Gastroesophageal sphincter (tissue), 4 donors: Measurements from ENCODE around the gene RUSC1. TPM values are rescaled to one million over a fixed set of nuclear protein-coding genes. Genes with fewer than 3 reads are reported as not detected.

Experiments
- ATAC-seq: fragments of 150-250 bp; one replicate; pipeline ENCODE4 v1.9.1; 2016; ENCODE audit warnings: mild to moderate bottlenecking, moderate library complexity
- H3K27ac ChIP-seq, 4 donors: fragments of 200-600 bp; sonication (generic) in 3 of 4; 1 replicate in 3 of 4; 2 replicates in 1 of 4; pipeline ENCODE4 v1.5.1; 2016 to 2019
- H3K27me3 ChIP-seq: fragments of 200-600 bp; sonication (generic); one replicate; pipeline ENCODE4 v1.5.1; 2019
- H3K36me3 ChIP-seq, 2 donors: fragments of 200-600 bp; sonication (generic); one replicate each; pipeline ENCODE4 v1.5.1; 2019; ENCODE audit warnings: control low read depth in 1 of 2
- H3K4me1 ChIP-seq, 3 donors: fragments of 200-600 bp; sonication (generic); 1 replicate in 2 of 3; 2 replicates in 1 of 3; pipeline ENCODE4 v1.5.1; 2016 to 2019; ENCODE audit warnings: control low read depth in 2 of 3
- H3K4me3 ChIP-seq, 2 donors: fragments of 200-600 bp; sonication (generic); one replicate each; pipeline ENCODE4 v1.5.1; 2019; ENCODE audit warnings: mild to moderate bottlenecking in 1 of 2, moderate library complexity in 1 of 2
- H3K9me3 ChIP-seq, 3 donors: fragments of 200-600 bp; sonication (generic); one replicate each; pipeline ENCODE4 v1.5.1; 2017 to 2019; ENCODE audit warnings: control low read depth in 2 of 3
- EP300 ChIP-seq: sonication (generic); formaldehyde crosslinking; IDR thresholded peaks from one replicate; pipeline ENCODE4 v1.6.1; 2017; ENCODE audit warnings: antibody characterized with exemption, mild to moderate bottlenecking
- POLR2A ChIP-seq, 2 donors: fragments of 450-650 bp; IDR thresholded peaks; one replicate each; pipeline ENCODE4 v1.6.1; 2017; ENCODE audit warnings: antibody characterized with exemption in 2 of 2, mild to moderate bottlenecking in 2 of 2, moderate library complexity in 1 of 2
- POLR2AphosphoS5 ChIP-seq: sonication (generic); formaldehyde crosslinking; IDR thresholded peaks from one replicate; pipeline ENCODE4 v1.6.1; 2017; ENCODE audit warnings: antibody characterized with exemption
- WGBS, 2 donors: methylation state at CpG; one replicate each; pipeline ENCODE4 v1.1.5; 2018; ENCODE audit warnings: low coverage in 1 of 2; 5-methylcytosine and 5-hydroxymethylcytosine counted together
- total RNA-seq, 4 donors: library from RNA; depleted of rRNA; stranded (reverse); fragments of >200 nt; gene quantifications; one replicate each; pipeline ENCODE4 v1.1.0, GENCODE V29; 2016
- TF ChIP-seq, protein P1 (sequence below), 4 experiments: fragments of 200-600 bp in 2 of 4; fragments of 450-650 bp in 2 of 4; sonication (generic) in 1 of 4; IDR thresholded peaks; one replicate each; pipeline ENCODE4 v1.5.1; 2017 to 2019; ENCODE audit warnings: antibody characterized with exemption in 4 of 4, mild to moderate bottlenecking in 2 of 4, moderate library complexity in 2 of 4

Gene RUSC1, protein sequence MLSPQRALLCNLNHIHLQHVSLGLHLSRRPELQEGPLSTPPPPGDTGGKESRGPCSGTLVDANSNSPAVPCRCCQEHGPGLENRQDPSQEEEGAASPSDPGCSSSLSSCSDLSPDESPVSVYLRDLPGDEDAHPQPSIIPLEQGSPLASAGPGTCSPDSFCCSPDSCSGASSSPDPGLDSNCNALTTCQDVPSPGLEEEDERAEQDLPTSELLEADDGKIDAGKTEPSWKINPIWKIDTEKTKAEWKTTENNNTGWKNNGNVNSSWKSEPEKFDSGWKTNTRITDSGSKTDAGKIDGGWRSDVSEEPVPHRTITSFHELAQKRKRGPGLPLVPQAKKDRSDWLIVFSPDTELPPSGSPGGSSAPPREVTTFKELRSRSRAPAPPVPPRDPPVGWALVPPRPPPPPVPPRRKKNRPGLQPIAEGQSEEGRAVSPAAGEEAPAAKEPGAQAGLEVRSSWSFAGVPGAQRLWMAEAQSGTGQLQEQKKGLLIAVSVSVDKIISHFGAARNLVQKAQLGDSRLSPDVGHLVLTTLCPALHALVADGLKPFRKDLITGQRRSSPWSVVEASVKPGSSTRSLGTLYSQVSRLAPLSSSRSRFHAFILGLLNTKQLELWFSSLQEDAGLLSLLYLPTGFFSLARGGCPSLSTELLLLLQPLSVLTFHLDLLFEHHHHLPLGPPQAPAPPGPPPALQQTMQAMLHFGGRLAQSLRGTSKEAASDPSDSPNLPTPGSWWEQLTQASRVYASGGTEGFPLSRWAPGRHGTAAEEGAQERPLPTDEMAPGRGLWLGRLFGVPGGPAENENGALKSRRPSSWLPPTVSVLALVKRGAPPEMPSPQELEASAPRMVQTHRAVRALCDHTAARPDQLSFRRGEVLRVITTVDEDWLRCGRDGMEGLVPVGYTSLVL
- total RNA-seq, result 10 to 100 TPM; 10.8 to 34.2 (median 24.4) TPM

DNA sequence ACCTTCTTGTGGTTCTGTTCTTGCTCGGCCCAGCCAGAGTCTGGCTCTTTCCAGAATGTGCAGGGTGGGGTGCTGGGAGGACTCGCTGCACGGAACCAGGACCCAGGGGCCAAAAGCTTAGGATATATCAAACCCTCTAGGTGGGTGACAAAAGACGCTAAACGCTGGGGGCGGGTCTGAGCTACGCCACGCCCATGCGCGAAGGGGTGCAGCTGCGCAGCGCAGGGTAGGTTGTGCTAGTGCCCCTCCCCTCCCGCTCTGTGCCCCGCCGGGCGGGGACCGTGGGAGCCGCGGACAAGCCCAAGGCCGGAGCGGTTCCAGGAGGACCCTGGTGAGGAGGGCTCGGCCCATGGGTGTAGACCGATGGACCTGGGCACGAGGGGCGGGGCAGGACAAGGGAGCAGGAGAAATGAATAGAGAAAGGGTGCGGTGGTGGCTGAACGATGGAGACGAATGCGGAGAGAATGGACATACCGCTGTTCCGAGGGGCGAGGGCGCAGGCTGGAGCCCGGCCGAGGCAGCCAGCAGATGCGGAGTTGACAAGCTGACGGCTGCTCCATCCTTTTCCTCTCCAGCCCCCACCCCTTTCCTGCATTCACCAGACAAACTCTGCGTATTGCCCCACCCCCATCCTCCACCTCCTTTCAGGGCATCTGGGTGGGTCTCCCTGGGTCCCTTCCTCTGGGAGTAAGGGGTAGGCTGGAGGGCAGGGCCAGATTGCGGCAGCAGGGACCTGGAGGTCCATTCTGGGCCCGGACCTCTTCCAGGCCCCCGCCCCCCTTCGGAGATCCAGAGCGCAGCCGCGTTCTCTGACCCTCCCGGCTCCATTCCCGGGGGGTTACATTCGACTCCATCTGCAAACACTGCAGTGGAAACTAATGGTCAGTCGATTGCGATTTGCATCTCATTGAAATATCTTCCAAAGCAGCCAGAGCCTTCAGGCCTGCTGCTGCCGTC lies at the start of gene RUSC1:
Gene RUSC1, plus strand, starts transcription at position 234 of the 957 bp plus-strand sequence. CDS start 880 bp downstream, outside the sequence.
- WGBS, 2 donors, result 1 to 3% methylated on average over 10 to 12 of the region's 51 CpGs
- TF ChIP-seq EP300 (no peak), POLR2A (IDR thresholded peaks at IDR 0.05) (peak in 1 of 2 donors; percentile 50), POLR2AphosphoS5 (peak; percentile 47)
- TF ChIP-seq, protein P1, sequence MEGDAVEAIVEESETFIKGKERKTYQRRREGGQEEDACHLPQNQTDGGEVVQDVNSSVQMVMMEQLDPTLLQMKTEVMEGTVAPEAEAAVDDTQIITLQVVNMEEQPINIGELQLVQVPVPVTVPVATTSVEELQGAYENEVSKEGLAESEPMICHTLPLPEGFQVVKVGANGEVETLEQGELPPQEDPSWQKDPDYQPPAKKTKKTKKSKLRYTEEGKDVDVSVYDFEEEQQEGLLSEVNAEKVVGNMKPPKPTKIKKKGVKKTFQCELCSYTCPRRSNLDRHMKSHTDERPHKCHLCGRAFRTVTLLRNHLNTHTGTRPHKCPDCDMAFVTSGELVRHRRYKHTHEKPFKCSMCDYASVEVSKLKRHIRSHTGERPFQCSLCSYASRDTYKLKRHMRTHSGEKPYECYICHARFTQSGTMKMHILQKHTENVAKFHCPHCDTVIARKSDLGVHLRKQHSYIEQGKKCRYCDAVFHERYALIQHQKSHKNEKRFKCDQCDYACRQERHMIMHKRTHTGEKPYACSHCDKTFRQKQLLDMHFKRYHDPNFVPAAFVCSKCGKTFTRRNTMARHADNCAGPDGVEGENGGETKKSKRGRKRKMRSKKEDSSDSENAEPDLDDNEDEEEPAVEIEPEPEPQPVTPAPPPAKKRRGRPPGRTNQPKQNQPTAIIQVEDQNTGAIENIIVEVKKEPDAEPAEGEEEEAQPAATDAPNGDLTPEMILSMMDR (IDR thresholded peaks at IDR 0.05), result peak in 1 of 4 experiments; percentile 23
- ATAC-seq, result peak; percentile 28

DNA sequence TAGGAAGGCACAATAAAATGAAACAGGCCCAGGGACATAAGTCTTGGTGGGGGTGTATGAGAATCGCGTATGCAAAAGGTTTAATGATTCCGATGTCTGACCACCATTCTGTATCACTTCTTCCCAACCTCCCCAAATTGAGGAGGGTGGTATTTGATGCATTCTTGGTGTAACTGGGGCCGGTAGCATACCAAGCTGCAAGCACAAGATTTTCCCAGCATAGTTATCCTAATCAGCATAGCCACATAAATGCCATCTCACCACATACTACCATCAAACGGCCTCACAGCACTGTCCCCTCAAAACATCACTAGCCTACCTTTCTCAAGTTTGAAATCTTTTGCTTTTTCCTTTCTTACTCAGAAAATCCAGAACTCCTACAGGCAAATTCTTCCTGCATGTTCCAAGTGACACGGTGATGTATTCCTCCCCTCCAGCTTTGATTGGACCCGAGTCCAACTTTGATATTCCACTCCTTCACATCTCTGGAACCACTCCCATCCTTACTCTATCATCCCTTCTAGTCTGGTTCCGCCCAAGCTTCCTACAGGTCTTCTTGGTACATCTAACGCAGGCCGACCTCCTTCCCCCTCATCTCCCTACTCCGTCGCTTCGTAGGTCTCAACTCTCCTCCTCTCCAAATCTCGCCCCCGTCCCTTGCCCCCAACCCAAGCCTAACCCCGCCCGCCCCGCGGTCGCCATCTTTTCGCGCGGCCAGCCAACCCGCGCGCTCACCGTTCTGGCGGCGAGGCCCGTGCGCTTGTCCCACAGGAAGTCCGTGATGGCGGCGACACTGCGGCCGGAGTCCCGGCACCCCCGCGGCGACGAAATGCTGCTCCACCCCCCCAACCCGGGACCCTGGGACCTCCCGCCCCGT lies 48.0 kb upstream of the RUSC1 start:
- Histone ChIP-seq H3K27me3 (no peaks in the 10 kb centered on the region), H3K4me1 (peaks cover 0 to 56% (median 23%) of the 10 kb centered on the region in 3 donors), H3K4me3 (peak overlapping the region; percentile 91 to 94), H3K27ac (peak overlapping the region; percentile 91 to 99 (median 95)), H3K9me3 (no peaks in the 10 kb centered on the region), H3K36me3 (peaks cover 8 to 36% of the 10 kb centered on the region in 2 donors)
- ATAC-seq, result peak; percentile 54
- TF ChIP-seq, protein P1 (IDR thresholded peaks at IDR 0.05), result no peak
- TF ChIP-seq POLR2AphosphoS5, result no peak
- TF ChIP-seq POLR2A (IDR thresholded peaks at IDR 0.05), result no peak
- no peak for TF ChIP-seq EP300
- 4 to 8% methylated on average over 13 to 25 of the region's 44 CpGs for WGBS, 2 donors

More for the DNA sequence above, at the start of gene RUSC1:
- no peaks in the 10 kb centered on the region for H3K27me3 ChIP-seq
- peaks cover 0 to 50% (median 21%) of the 10 kb centered on the region in 3 donors for H3K4me1 ChIP-seq
- H3K36me3 ChIP-seq, result peaks cover 0 to 17% of the 10 kb centered on the region in 2 donors
- H3K9me3 ChIP-seq, result no peaks in the 10 kb centered on the region
- peak within 1 kb of the TSS; percentile 47 to 92 for H3K4me3 ChIP-seq
- peak within 1 kb of the TSS; percentile 96 to 99 (median 98) for H3K27ac ChIP-seq

DNA sequence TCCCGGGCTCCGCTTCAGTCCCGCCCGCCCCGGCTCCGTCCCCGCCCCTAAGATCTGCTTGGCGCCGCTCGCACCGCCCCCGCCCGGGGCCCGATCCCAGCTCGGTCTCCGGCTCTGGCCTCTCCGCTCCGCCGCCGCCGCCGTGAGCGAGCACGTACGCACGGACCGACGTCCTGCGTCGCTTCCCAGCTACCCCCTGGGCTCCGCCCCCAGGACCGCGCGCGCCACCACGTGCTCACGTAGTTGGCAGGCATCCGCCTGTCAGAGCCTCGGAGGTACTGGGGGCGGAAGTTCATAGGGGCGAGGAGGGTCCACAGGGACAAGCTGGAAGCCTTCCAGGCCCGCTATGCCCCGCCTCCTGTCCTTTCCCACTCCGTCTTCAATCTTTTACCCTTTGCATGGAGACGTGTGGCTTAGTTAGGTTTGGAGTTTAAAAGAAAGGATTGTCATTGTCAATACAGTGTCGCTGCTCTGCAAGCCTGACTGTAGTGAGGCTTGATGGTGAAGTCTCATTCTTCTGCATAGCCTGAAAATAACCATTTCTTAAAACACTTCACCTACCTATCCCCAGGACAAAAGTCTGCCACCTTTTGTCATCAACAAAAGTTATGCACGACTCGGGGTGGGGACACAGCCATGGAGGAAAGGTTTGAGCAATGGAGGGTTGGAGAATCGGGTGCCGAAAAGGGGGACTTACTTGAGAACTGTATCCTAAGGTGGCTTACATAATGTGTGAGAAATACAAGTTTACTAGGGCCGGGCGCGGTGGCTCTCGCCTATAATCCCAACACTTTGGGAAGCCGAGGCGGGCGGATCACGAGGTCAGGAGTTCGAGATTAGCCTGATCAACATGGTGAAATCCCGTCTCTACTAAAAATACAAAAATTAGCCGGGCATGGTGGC lies 47.1 kb upstream of the RUSC1 start, which contains the start of gene CLK2:
Gene CLK2, minus strand, starts transcription at position 162 of the 903 bp plus-strand sequence. CDS start 2,527 bp downstream, outside the sequence.
- WGBS, 2 donors, result 46 to 55% methylated on average over 3 to 15 of the region's 61 CpGs
- Histone ChIP-seq H3K4me3 (peak within 1 kb of the TSS; percentile 91 to 94), H3K27ac (peak within 1 kb of the TSS; percentile 91 to 99 (median 95)), H3K9me3 (no peaks in the 10 kb centered on the region), H3K4me1 (peaks cover 0 to 65% (median 32%) of the 10 kb centered on the region in 3 donors), H3K36me3 (peaks cover 6 to 27% of the 10 kb centered on the region in 2 donors), H3K27me3 (no peaks in the 10 kb centered on the region)
- TF ChIP-seq, protein P1 (IDR thresholded peaks at IDR 0.05), result peak in 1 of 4 experiments; percentile 13
- TF ChIP-seq POLR2AphosphoS5 (peak; percentile 96), EP300 (no peak), POLR2A (IDR thresholded peaks at IDR 0.05) (peak; percentile 73 to 75)
- peak; percentile 92 for ATAC-seq
